HK-2 (cell line): Measurements from ENCODE around the gene THAP8.

ENCODE experiments used
- DNase-seq: peaks from one replicate; pipeline ENCODE4 v3.0.0-alpha.2; 2018; ENCODE audit not compliant: unreplicated experiment

The THAP8 gene, protein sequence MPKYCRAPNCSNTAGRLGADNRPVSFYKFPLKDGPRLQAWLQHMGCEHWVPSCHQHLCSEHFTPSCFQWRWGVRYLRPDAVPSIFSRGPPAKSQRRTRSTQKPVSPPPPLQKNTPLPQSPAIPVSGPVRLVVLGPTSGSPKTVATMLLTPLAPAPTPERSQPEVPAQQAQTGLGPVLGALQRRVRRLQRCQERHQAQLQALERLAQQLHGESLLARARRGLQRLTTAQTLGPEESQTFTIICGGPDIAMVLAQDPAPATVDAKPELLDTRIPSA

DNA sequence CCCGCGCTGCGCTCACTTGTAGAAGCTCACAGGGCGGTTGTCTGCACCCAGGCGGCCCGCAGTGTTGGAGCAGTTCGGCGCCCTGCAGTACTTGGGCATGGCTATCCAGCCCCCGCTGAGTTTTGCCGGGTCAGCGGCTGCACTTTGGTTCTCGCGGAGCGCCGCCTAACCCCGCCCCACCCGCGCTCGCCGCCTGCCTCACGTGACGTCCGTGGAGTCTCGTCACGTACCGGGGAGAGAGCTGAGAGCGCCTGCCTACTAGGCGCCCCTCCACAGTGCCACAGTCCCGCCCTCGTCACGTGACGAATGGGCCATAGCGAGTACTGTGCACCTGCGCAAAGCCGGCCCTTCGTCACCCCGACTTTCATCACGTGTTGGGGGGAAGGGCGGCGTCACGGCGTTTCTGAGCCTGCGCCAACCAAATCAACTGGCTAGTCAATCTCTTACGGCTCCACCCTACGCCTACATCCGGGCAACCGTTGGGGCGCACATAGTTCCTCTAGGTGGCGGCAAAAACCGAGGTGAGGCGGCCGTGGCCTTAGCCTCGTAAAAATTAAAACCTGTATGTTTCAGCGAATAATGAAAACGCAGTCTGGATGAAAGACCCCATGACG, at the start of gene THAP8:
TSS of gene THAP8 (minus strand) at position 167 of the 614 bp plus-strand sequence. CDS start at position 99, 68 bp downstream.
- peak; percentile 98 for DNase-seq

DNA sequence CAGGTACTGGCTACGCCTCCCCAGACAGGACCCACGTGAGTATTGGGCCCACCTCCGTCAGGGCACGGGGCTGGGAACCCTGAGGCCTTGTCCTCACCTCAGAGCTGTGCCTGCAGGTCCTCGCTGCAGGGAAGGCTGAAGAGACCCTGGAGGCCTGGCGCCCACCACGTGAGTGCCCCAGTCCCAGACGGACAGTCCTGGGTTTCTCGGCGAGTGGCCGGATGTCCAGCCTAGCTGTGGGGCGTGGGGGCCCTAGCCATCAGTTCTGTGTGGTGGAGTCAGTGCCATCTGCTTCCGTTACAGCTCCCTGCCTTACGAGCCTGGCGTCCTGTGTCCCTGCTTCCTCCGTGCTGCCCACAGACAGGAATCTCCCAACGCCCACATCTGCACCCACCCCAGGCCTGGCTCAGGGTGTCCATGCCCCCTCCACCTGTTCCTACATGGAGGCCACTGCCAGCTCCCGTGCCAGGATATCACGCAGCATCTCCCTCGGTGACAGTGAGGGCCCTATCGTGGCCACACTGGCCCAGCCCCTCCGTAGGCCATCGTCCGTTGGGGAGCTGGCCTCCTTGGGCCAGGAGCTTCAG, 49.0 kb upstream of the THAP8 start:
- no peak for DNase-seq

DNA sequence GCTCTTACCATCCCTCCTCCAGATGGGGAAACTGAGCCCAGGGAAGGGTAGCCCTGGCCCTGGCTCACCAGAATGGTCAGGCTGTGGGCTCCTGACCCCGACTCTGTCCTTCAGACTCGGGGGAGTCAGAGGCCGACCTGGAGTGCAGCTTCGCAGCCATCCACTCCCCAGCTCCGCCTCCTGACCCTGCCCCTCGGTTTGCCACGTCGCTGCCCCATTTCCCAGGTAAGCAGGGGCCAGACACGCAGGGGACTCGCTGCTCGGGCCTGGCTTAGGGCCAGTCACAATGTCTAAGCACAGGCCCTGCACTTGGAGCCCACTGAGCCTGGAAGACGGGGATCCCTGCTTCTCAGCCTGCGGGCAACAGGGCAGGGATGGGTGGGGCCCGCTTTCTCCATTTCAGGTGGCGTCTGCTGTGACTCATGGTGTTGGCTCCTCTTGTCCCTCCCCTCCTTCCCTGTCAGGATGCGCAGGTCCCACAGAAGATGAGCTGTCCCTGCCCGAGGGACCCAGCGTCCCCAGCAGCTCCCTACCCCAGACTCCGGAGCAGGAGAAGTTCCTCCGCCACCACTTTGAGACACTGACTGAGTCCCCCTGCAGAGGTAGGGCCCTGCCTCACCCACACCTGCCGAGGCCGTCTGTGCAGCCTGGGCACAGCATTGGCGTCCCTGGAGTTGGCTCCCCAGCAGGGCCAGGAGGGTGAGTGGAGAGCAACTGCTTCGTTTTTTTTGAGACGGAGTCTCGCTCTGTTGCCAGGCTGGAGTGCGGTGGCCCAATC, 47.7 kb upstream of the THAP8 start:
- DNase-seq, result no peak

DNA sequence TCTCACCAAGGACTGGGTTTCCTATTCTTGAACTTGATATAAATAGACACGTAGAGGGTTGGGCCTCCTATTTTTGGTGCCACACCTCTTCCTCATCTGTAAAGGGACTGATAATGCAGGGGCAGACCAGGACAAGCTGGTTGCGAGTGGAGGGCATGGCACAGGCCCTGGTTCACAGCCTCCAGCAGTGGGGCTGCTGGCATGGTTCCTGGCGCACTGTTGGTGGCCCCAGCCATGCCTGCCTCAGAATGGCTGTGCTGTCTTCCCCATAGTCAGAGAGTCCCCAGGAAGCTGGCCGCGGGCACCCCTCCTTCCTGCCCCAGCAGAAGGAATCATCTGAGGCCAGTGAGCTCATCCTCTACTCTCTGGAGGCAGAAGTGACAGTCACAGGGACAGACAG, 46.4 kb upstream of the THAP8 start:
- no peak for DNase-seq

DNA sequence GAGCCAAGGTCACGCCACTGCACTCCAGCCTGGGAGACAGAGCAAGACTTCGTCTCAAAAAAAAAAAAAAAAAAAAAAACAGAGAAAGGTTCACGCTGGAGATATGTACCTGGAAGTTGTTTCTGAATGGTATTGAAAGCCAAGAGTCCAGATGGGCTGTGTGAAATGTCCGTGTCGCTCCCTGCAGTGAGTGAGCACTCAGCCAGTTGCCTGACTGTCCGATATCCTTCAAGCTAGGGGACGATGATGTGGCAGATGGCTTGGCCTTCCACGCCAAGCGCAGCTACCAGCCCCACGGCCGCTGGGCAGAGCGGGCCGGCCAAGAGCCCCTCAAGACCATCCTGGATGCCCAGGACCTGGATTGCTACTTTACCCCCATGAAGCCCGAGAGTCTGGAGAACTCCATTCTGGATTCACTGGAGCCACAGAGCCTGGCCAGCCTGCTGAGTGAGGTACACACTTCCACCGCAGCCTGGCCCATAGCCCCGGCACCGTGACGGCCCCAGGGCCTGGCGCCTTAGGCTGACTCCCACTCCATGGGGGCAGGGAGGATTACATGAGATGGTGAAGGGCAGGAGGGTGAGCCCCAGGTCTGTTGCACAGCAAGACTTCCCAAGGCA, 45.2 kb upstream of the THAP8 start:
- DNase-seq, result no peak

DNA sequence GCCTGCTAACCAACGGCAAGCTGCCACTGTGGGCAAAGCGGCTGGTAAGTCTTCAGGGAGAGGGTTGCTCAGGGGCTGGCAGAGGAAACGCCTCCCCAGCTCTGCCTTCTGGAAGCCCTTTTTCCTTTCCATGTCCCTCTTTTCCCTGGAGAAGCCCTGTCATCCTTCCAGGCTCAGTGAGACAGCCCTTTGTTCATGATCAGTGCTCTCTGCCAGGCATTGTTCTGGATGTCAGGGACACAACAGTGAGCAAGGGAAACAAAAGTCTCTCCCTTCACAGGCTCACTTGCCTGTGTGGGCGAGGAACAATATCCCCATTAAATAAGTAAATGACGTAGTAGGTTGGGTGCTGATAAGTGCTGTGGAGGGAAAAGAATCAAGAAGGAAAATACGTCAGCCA, 43.0 kb upstream of the THAP8 start:
- DNase-seq, result no peak

DNA sequence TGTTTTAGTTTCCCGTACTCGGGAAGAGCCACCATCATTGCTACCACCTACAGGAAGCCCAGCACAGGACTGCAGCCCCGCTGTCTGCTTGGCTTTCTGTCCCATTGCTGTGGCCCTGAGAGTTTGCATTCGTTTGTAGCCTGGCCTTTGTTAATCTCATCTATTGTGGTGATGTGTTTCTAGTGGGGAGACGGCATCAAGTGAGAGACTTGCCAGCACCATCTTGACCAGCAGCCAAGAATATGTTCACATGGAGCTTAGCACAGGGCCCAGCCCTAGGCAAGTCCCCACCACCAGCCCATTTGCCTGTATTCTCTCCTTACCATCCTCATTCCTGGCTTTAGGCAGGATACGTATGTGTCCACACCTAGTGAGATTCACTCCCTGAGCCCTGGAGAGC, 39.6 kb upstream of the THAP8 start:
- DNase-seq, result no peak

DNA sequence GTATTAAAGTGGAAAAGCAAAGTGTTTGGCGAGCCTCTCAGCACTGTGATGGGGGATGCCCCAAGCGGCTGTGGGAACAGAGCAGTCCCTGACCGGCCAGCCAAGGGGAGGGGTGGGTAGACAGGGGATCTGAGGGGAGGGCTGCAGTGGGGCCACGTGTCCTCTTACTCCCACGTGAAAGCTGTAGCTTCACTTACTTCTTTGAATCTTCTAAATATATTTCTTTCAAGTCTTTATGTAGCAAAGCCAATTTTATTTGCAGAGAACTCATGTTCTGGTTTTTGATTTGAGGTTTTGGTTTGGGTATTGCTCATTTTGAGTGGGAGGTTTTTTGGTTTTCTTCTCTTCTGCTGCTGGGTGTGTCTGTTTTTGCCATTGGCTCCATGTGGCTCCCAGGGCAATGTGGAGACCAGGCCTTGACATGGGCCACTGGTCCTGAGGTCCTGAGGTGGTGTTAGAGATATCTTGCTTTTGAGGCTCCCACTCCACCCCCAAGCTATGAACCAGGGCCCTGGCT, 39.1 kb upstream of the THAP8 start:
- no peak for DNase-seq

DNA sequence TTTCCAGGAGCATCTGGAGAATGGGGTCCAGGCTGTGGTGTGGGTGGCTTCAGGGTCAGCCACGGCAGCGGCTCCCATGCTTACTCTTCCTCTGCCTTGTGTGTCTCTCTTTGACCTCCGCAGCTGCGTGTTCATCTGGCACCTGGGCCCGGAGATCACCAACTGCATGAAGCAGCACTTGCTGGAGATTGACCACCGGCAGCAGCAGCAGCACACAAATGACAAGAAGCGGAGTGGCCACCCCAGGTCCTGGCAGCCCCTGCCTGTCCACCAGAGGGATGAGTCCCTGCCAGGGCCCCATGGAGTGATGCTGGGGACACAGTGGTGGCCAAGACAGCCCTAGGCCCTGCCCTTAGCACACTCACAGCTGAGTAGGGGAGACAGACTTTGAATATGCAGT, 38.5 kb upstream of the THAP8 start:
- no peak for DNase-seq

DNA sequence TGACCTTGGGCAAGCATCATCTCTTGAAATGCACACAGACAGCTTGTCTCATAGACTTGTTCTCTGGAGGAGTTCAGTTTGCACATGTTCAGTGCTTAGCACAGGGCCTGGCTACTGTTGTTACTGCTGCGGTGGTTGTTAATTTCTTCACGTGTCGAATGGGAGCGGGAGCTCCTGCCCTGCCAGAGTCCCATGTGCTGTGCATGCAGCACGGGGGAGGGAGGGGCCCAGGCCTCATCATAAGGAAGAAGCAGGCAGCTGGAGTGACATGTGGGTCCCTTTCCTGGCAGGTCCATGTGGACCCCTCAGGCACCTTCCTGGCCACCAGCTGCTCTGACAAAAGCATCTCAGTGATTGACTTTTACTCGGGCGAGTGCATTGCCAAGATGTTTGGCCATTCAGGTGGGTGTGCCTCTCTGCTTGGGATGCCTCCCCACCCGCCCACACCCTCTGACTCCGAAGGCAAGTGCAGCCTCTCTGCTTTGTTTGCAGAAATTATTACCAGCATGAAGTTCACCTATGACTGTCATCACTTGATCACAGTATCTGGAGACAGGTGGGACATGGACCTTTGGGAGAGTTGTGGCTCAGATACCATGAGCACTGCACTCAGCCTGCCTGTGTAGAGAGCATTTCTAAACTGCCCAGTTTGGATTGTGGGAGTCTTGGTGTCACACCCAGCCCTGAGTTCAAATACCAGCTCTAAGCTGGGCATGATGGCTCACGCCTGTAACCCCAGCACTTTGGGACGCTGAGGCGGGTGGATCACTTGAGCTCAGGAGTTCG, 37.0 kb upstream of the THAP8 start:
- no peak for DNase-seq

DNA sequence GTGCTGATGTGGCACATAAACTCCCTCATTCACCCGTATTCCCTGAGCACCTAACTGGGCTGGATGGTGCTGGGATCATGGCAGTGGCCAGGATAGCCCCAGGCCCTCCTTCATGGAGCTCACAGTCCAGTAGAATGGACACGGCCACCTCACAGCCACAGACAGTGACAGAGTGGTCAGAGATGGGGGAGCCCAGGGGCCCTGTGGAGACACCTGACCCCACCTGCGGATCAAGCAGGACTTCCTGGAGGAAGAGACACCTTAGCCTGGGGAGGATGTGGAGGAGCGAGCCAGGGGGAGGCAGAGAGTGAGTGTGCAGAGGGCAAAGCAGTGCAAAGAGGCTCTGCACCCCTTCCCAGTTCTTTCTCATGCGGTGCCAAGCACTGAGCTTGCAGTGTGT, 35.8 kb upstream of the THAP8 start:
- no peak for DNase-seq

DNA sequence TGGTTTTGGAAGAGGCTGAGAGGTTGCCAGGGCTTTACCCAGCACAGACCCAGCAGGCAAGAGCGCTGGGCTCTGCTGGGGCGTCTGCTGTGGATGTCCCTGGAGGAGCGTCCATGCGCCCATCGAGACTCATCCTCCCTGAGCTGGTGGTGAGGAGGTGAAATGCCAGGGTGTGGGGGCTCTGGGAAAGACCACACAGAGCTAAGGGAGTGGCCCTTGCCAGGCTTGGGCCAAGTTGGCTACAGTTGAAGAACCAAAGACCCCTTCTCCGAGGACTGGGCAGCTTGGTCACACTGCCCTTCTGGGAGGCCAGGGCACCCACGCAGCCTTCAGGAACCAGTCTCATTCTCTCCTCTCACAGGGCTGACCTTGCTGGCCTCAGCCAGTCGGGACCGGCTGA, 32.2 kb upstream of the THAP8 start:
- DNase-seq, result no peak

DNA sequence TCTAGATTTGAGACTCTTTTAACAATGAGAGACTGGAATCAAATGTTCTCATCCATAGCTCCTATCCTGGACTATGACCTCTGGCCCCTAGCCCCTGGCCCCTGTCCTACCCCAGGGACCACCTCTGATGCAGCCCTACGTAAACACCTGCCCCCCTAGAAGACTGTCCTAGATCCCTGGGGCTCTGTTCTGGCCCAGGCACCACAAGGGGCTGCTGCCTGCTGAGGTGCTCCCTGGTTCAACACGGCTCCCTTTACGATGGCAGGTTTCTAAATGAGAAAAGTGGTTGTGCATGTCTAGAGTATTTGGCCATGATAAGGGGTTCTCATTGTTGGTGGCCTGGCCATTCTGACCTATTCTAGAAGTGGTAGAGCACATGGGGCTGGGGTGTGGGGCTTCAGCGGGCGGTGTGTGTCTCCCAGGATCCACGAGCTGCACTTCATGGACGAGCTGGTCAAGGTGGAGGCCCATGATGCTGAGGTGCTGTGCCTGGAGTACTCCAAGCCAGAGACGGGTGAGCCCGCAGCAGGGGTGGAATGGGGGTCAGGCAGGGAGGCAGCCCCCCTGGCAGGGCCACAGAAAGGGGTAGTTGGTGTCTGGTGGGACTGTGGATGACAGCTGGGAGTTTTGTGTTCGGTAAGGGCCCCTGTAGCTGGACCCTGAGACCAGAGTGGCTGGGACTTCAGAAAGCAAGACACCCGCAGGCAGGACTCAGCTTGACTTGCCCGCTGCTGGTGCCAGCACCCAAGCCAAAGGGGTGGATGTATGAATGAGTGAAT, 30.3 kb upstream of the THAP8 start:
- DNase-seq, result no peak

DNA sequence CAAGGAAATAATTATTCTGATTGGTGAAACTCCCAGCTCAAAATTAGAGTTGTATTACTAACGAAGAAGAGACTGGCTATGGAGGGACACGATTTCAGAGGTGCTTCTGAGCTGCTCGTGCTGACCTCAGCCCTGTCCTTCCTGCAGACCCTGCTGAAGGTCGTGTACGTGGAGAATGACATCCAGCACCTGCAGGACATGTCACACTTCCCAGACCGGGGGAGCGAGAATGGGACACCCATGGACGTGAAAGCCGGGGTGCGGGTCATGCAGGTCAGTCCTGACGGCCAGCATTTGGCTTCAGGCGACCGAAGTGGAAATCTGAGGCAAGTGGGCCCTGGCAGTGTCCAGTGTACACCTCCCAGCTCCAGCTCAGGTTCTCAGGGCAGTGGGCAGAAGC, 28.8 kb upstream of the THAP8 start:
- DNase-seq, result no peak

DNA sequence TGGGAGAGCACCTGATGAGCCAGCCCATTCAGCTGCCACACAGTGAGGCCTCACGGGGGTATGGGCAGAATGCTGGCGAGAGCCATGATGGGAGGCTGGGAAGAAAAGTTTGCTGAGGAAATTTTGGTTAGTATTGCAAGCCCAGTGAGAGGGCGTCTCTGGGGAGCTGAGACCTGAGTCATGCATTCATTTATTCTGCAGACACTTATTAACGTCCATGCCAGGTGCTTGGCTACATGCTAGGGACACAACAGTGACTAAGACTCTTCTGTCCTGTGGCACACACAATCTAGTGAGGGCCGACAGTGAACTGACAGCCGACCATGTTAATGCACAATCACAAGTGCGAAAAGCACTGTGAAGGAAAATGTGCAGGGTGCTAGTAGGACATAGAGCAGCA, 27.8 kb upstream of the THAP8 start:
- DNase-seq, result no peak

DNA sequence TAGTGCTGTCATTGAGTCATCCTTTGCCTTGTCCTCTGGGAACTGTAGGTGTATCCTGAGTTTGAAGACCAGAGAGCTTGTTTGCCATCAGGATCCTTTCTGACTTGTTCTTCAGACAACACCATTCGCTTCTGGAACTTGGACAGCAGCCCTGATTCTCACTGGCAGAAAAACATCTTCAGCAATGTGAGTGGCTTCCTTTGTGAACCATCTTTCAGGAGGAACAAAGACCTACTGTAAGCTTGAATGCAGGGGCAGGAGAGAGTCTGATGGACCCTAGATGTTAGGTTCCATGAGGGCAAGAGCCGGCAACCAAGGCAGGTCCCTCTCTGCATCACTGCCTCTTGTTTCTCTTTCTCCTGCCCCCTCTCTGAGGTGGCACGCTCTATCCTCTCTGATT, 27.3 kb upstream of the THAP8 start:
- no peak for DNase-seq

DNA sequence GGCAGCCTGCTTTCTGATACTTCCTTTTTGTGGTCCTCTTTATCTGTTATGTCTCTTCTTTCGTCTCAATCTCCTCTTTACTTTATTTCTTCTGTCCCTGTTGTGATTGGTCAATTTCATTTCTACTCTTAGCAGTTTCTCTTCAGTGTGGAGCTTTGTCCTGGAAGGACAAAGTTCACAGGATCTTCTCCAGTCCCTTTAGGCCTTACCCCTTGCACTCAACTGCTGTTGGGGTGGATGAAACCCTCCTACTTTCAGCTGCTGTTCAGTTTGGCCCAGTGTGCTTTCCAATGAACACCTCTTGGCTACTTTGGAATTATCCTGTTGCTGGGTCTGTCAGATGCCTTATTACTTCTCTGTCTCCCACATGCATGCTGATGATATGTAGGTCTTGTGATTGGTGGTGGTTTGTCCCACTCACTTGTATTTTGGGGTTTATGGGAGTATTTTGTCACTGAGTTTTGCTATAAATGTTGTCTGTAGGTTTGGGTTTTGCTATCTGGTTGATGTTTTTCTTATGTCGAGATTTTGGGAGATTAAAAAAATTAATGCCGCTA, 25.4 kb upstream of the THAP8 start:
- DNase-seq, result no peak

DNA sequence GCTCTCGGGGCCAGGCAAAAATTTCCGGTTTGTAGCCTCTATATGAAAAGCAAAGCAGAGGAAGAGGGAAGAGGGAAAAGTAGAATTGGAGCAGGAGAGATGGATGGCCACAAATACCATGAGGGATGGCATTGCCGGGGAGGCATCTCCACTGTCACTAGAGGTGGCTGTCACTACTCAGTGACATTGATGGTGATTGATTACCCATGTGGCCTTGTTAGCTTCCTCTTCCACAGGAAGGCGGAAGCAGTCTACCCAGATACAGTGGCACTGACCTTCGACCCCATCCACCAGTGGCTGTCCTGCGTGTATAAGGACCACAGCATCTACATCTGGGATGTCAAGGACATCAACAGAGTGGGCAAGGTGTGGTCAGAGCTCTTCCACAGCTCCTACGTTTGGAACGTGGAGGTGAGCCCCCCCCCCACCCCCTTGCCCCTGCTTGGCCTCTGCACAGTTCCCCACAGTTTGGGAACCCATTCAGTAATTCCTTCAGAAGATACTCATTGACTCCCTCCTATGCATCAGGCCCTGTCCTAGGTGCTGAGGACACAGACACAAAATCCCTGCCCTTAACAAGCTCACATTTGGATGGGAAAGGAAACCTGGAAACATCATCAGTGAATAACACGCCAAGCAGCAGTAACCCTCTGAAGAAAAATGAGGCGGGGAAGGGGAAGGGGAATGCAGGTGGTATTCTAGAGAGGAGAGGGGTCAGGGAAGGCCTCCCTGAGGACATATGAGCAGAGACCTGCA, 19.2 kb upstream of the THAP8 start:
- no peak for DNase-seq

DNA sequence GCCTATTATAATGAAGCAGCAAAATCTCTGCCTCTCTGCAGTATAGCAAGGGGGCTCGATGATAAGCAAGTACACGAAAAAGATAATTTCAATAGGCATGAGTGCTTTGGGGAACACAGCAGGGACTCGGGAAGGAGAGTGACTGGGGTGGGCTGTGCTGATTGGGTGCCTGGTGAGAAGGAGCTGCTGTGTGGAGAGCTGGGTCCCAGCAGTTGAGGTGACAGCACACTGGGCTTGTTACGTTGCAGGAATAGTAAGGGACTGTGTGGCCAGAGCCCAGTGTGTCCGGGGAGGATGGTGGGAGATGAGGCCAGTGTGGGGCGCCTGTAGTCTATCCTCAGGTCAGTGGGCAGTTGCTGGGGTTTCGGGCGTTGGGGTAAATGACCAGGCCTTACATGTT, 18.0 kb upstream of the THAP8 start:
- no peak for DNase-seq
